KMS-11 (cell line): ENCODE results near the gene TM7SF2.

Source experiments
- H2AFZ ChIP-seq: fragments of 200-600 bp; sonication (generic); 2 replicates; pipeline ENCODE4 v1.6.1; 2016; ENCODE audit warnings: antibody characterized with exemption, mixed run types, low read depth
- H3K27ac ChIP-seq: fragments of 200-600 bp; sonication (generic); 2 replicates; pipeline ENCODE4 v1.6.1; 2016; ENCODE audit warnings: mild to moderate bottlenecking, mixed run types
- H3K27me3 ChIP-seq: fragments of 200-600 bp; sonication (generic); 2 replicates; pipeline ENCODE4 v1.6.1; 2017; ENCODE audit warnings: mild to moderate bottlenecking, low read depth, mixed run types, moderate library complexity; ENCODE audit not compliant: insufficient read depth
- H3K36me3 ChIP-seq: fragments of 200-600 bp; sonication (generic); 2 replicates; pipeline ENCODE4 v1.6.1; 2017; ENCODE audit warnings: mild to moderate bottlenecking, mixed run types; ENCODE audit not compliant: insufficient read depth
- H3K4me1 ChIP-seq: fragments of 200-600 bp; sonication (generic); 2 replicates; pipeline ENCODE4 v1.6.1; 2016; ENCODE audit warnings: mild to moderate bottlenecking, low read depth, mixed run types; ENCODE audit not compliant: poor library complexity, severe bottlenecking
- H3K4me2 ChIP-seq: fragments of 200-600 bp; sonication (generic); 2 replicates; pipeline ENCODE4 v1.7.0; 2016; ENCODE audit warnings: mild to moderate bottlenecking, mixed run types
- H3K4me3 ChIP-seq: fragments of 200-600 bp; sonication (generic); IDR thresholded peaks from 2 replicates; pipeline ENCODE4 v1.6.1; 2017; ENCODE audit warnings: low read depth, low read length, mixed read lengths; ENCODE audit not compliant: insufficient read depth
- H3K79me2 ChIP-seq: fragments of 200-600 bp; sonication (generic); 2 replicates; pipeline ENCODE4 v1.6.1; 2016; ENCODE audit warnings: low read depth, mixed run types; ENCODE audit not compliant: insufficient read depth
- H3K9ac ChIP-seq: fragments of 200-600 bp; sonication (generic); 2 replicates; pipeline ENCODE4 v1.6.1; 2016; ENCODE audit warnings: mild to moderate bottlenecking, mixed run types
- H4K20me1 ChIP-seq: fragments of 200-600 bp; sonication (generic); 2 replicates; pipeline ENCODE4 v1.6.1; 2016; ENCODE audit warnings: mild to moderate bottlenecking, mixed run types; ENCODE audit not compliant: insufficient read depth
- CTCF ChIP-seq: fragments of 200-600 bp; sonication (generic); conservative IDR thresholded peaks from 2 replicates; pipeline ENCODE4 v1.6.1; 2017; ENCODE audit warnings: low read depth, mild to moderate bottlenecking, antibody characterized with exemption, low read length, moderate library complexity, mixed read lengths

Gene TM7SF2

GRCh38 chr11:65109231-65110198, 2.2 kb upstream of the TM7SF2 start:
- no peaks in the 10 kb centered on the region for H3K79me2 ChIP-seq
- no peak overlapping the region for H3K9ac ChIP-seq
- peaks cover 33% of the 10 kb centered on the region for H3K4me1 ChIP-seq
- no peaks in the 10 kb centered on the region for H3K36me3 ChIP-seq
- H3K27ac ChIP-seq = no peak overlapping the region
- no peak overlapping the region for H2AFZ ChIP-seq
- no peak overlapping the region for H3K4me2 ChIP-seq
- H4K20me1 ChIP-seq = no peaks in the 10 kb centered on the region
- TF ChIP-seq CTCF = no peak
- no peak overlapping the region for H3K4me3 ChIP-seq
- H3K27me3 ChIP-seq = no peaks in the 10 kb centered on the region

GRCh38 chr11:65110354-65110861, 1.3 kb upstream of the TM7SF2 start:
- H4K20me1 ChIP-seq = no peaks in the 10 kb centered on the region
- no peaks in the 10 kb centered on the region for H3K79me2 ChIP-seq
- H3K27me3 ChIP-seq = no peaks in the 10 kb centered on the region
- TF ChIP-seq CTCF = peak; percentile 98
- H3K4me1 ChIP-seq = peaks cover 25% of the 10 kb centered on the region
- H3K4me2 ChIP-seq = peak overlapping the region; percentile 51; the same call in 1 of the 2 replicates
- H3K4me3 ChIP-seq = no peak overlapping the region
- no peak overlapping the region; the same call in 1 of the 2 replicates for H3K27ac ChIP-seq
- H3K36me3 ChIP-seq = no peaks in the 10 kb centered on the region
- H3K9ac ChIP-seq = no peak overlapping the region
- H2AFZ ChIP-seq = no peak overlapping the region

DNA sequence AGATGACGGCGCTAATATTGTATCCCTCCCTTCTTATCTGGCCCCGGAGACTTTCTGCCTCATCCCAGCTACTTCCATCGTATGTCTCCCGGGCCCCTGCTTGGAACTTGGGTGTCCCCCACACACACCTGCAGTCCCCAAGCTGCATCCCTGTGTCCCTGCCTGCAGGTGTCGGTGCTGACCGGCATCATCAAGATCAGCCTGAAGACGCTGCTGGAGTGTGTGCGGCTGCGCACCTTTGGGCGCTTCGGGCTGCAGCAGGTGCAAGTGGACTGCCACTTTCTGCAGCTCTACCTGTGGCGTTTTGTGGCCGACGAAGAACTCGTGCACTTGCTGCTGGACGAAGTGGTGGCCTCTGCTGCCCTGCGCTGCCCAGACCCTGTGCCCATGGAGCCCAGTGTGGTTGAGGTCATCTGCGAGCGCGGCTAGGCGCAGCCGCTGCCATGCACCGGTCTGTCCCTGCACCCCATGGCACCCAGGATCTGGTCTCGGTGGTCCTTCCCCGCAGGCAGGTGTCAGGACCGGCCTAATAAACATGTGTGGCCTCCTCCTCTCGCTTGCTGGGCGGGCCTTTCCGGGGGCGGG, 421 bp upstream of the TM7SF2 start:
- no peaks in the 10 kb centered on the region for H3K36me3 ChIP-seq
- no peak overlapping the region for H2AFZ ChIP-seq
- H3K9ac ChIP-seq = no peak overlapping the region
- peaks cover 8% of the 10 kb centered on the region for H3K79me2 ChIP-seq
- peaks cover 33% of the 10 kb centered on the region for H3K4me1 ChIP-seq
- no peak overlapping the region; the same call in 1 of the 2 replicates for H3K27ac ChIP-seq
- no peaks in the 10 kb centered on the region for H4K20me1 ChIP-seq
- H3K27me3 ChIP-seq = no peaks in the 10 kb centered on the region
- no peak for TF ChIP-seq CTCF
- peak overlapping the region; percentile 51 for H3K4me2 ChIP-seq
- no peak overlapping the region for H3K4me3 ChIP-seq

DNA sequence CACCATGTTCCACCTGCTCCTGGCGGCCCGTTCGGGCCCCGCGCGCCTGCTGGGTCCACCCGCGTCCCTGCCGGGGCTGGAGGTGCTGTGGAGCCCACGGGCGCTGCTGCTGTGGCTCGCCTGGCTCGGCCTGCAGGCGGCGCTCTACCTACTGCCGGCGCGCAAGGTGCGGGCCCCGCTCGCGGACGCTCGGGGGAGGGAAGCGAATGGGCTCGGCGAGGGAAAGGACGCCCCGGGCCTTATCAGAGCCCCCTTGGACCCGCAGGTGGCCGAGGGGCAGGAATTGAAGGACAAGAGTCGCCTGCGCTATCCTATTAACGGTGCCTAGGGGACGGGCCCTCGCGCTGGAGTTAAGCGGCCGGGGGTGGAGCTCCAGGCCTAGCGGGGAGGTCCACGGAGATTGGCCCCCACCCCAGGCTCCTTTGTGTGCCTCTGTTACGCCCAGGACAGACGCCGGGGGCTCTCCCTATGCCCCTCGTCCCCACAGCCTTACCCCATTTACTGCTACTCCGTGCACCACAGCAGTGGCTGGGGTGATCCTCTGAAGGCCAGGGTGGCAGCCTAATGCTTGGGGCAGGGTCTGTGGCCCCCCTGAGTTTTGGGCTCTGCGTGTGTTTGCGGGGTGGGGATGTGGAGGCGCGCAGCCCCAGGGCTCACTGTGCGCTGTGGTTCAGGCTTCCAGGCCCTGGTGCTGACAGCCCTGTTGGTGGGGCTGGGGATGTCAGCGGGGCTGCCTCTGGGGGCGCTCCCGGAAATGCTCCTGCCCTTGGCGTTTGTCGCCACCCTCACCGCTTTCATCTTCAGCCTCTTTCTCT, 1.1 kb downstream of the TM7SF2 start:
- Histone ChIP-seq H3K4me1 (peaks cover 38% of the 10 kb centered on the region), H3K27me3 (no peaks in the 10 kb centered on the region), H3K4me3 (no peak overlapping the region), H3K9ac (peak overlapping the region; percentile 34; the same call in 1 of the 2 replicates), H3K27ac (no peak overlapping the region), H3K79me2 (peaks cover 19% of the 10 kb centered on the region), H3K36me3 (no peaks in the 10 kb centered on the region), H3K4me2 (peak overlapping the region; percentile 81), H2AFZ (no peak overlapping the region), H4K20me1 (no peaks in the 10 kb centered on the region)
- TF ChIP-seq CTCF = peak; percentile 82
